ENCODE results near the gene KANK2. TPM values are rescaled to one million over a fixed set of nuclear protein-coding genes. Genes with fewer than 3 reads are reported as not detected.

Gene KANK2
- total RNA-seq, 1 donor from 2014 or later, result 42.9 TPM

- no peak for TF ChIP-seq CTCF (IDR thresholded peaks at IDR 0.05; ENCODE audit: insufficient read depth, low read length, poor library complexity, severe bottlenecking)
- Histone ChIP-seq H3K36me3 (ENCODE audit: control insufficient read depth, insufficient read depth, low read length) (no peaks in the 10 kb centered on the region), H3K27me3 (ENCODE audit: control insufficient read depth, insufficient read depth, low read length) (no peaks in the 10 kb centered on the region), H3K4me3 (ENCODE audit: low read depth, low read length) (no peak overlapping the region)
- DNase-seq (ENCODE audit: low read depth), result no peak
Observed at GRCh38 chr19:11174336-11174735, 23.0 kb downstream of the KANK2 start.

GRCh38 chr19:11173516-11174155 is 23.7 kb downstream of the KANK2 start:
- H3K36me3 ChIP-seq (ENCODE audit: control insufficient read depth, insufficient read depth, low read length), result no peaks in the 10 kb centered on the region
- no peak overlapping the region for H3K4me3 ChIP-seq (ENCODE audit: low read depth, low read length)
- no peak for TF ChIP-seq CTCF (IDR thresholded peaks at IDR 0.05; ENCODE audit: insufficient read depth, low read length, poor library complexity, severe bottlenecking)
- DNase-seq (ENCODE audit: low read depth), result no peak
- no peaks in the 10 kb centered on the region for H3K27me3 ChIP-seq (ENCODE audit: control insufficient read depth, insufficient read depth, low read length)

GRCh38 chr19:11172576-11172975 is 24.8 kb downstream of the KANK2 start:
- Histone ChIP-seq H3K4me3 (ENCODE audit: low read depth, low read length) (no peak overlapping the region), H3K27me3 (ENCODE audit: control insufficient read depth, insufficient read depth, low read length) (no peaks in the 10 kb centered on the region), H3K36me3 (ENCODE audit: control insufficient read depth, insufficient read depth, low read length) (no peaks in the 10 kb centered on the region)
- no peak for TF ChIP-seq CTCF (IDR thresholded peaks at IDR 0.05; ENCODE audit: insufficient read depth, low read length, poor library complexity, severe bottlenecking)
- no peak for DNase-seq (ENCODE audit: low read depth)

GRCh38 chr19:11171144-11171543 is 26.2 kb downstream of the KANK2 start:
- no peak for DNase-seq (ENCODE audit: low read depth)
- TF ChIP-seq CTCF (IDR thresholded peaks at IDR 0.05; ENCODE audit: insufficient read depth, low read length, poor library complexity, severe bottlenecking), result no peak
- Histone ChIP-seq H3K4me3 (ENCODE audit: low read depth, low read length) (no peak overlapping the region), H3K36me3 (ENCODE audit: control insufficient read depth, insufficient read depth, low read length) (no peaks in the 10 kb centered on the region), H3K27me3 (ENCODE audit: control insufficient read depth, insufficient read depth, low read length) (no peaks in the 10 kb centered on the region)

- Histone ChIP-seq H3K27me3 (ENCODE audit: control insufficient read depth, insufficient read depth, low read length) (no peaks in the 10 kb centered on the region), H3K36me3 (ENCODE audit: control insufficient read depth, insufficient read depth, low read length) (no peaks in the 10 kb centered on the region), H3K4me3 (ENCODE audit: low read depth, low read length) (no peak overlapping the region)
- TF ChIP-seq CTCF (IDR thresholded peaks at IDR 0.05; ENCODE audit: insufficient read depth, low read length, poor library complexity, severe bottlenecking), result no peak
- DNase-seq (ENCODE audit: low read depth), result no peak
Observed at GRCh38 chr19:11169896-11170678, 27.3 kb downstream of the KANK2 start.

Data from kidney epithelial cell (primary cell).